IMR-90 (cell line): Measurements from ENCODE around the gene PAEP.

ENCODE experiments used
- FOS ChIP-seq: fragments of 150-350 bp; IDR thresholded peaks from 2 replicates; pipeline ENCODE4 v1.6.1; 2016; ENCODE audit warnings: low read depth, low read length
- NFE2L2 ChIP-seq: fragments of 150-350 bp; IDR thresholded peaks from 2 replicates; pipeline ENCODE4 v1.6.1; 2016; ENCODE audit warnings: low read depth, mild to moderate bottlenecking, low read length
- POLR2A ChIP-seq: IDR thresholded peaks from 2 replicates; pipeline ENCODE4 v1.6.1; 2012; ENCODE audit warnings: mild to moderate bottlenecking, low read depth, low read length
- RAD21 ChIP-seq: IDR thresholded peaks from 2 replicates; pipeline ENCODE4 v1.6.1; 2012; ENCODE audit warnings: low read length, improper control_type of control experiment
- RCOR1 ChIP-seq: IDR thresholded peaks from 2 replicates; pipeline ENCODE4 v1.6.1; 2012; ENCODE audit warnings: mild to moderate bottlenecking, low read length, improper control_type of control experiment; ENCODE audit not compliant: insufficient replicate concordance
- SMC3 ChIP-seq: fragments of 150-350 bp; IDR thresholded peaks from 2 replicates; pipeline ENCODE4 v1.6.1; 2016; ENCODE audit warnings: low read depth, mild to moderate bottlenecking, antibody characterized with exemption, low read length, moderate library complexity
- TF ChIP-seq, protein P1 (sequence below): conservative IDR thresholded peaks from 2 replicates; pipeline ENCODE4 v1.5.1; 2012; ENCODE audit warnings: mild to moderate bottlenecking, low read depth, low read length, improper control_type of control experiment

DNA sequence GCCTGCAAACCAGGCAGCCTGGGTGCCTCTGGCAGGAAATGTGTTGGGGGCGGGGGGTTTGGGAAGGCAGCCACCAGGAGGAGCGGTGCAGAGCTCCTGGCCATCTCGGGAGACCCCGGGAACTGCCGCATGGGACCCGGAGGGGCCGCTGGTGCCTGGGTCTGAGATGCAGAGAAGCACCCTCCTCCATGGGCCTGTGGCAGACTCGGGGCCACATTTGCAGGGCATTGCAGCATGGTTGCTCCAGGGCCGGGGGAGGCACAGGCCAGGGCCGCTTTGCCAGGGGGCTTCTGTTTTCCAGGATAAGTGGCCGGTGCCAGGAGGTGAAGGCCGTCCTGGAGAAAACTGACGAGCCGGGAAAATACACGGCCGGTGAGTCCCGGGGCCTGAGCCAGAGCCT, 38.6 kb upstream of the PAEP start:
- no peak for TF ChIP-seq RAD21
- no peak for TF ChIP-seq NFE2L2
- no peak for TF ChIP-seq SMC3
- TF ChIP-seq, protein P1, sequence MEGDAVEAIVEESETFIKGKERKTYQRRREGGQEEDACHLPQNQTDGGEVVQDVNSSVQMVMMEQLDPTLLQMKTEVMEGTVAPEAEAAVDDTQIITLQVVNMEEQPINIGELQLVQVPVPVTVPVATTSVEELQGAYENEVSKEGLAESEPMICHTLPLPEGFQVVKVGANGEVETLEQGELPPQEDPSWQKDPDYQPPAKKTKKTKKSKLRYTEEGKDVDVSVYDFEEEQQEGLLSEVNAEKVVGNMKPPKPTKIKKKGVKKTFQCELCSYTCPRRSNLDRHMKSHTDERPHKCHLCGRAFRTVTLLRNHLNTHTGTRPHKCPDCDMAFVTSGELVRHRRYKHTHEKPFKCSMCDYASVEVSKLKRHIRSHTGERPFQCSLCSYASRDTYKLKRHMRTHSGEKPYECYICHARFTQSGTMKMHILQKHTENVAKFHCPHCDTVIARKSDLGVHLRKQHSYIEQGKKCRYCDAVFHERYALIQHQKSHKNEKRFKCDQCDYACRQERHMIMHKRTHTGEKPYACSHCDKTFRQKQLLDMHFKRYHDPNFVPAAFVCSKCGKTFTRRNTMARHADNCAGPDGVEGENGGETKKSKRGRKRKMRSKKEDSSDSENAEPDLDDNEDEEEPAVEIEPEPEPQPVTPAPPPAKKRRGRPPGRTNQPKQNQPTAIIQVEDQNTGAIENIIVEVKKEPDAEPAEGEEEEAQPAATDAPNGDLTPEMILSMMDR: no peak
- TF ChIP-seq FOS: no peak
- no peak for TF ChIP-seq POLR2A
- no peak for TF ChIP-seq RCOR1
